HUES64 (cell line): ENCODE results near the gene HOXA7.

Experiments used
- H3K27ac ChIP-seq: 2 replicates; pipeline ENCODE4 v1.7.0; 2013; ENCODE audit warnings: low read depth, low read length, inconsistent platforms
- H3K27me3 ChIP-seq: 2 replicates; pipeline ENCODE4 v1.6.1; 2013; ENCODE audit warnings: mild to moderate bottlenecking, low read length; ENCODE audit not compliant: insufficient read depth
- H3K36me3 ChIP-seq: 2 replicates; pipeline ENCODE4 v1.6.1; 2013; ENCODE audit warnings: mild to moderate bottlenecking, low read length; ENCODE audit not compliant: insufficient read depth
- H3K4me1 ChIP-seq: 2 replicates; pipeline ENCODE4 v1.6.1; 2013; ENCODE audit warnings: mild to moderate bottlenecking, low read length, moderate library complexity; ENCODE audit not compliant: insufficient read depth
- H3K4me3 ChIP-seq: 2 replicates; pipeline ENCODE4 v1.5.1; 2013; ENCODE audit warnings: mild to moderate bottlenecking, low read length, moderate library complexity
- H3K9ac ChIP-seq: 2 replicates; pipeline ENCODE4 v1.6.1; 2013; ENCODE audit warnings: mild to moderate bottlenecking, low read depth, low read length
- H3K9me3 ChIP-seq: 2 replicates; pipeline ENCODE4 v1.6.1; 2013; ENCODE audit warnings: low read depth, low read length; ENCODE audit not compliant: insufficient read depth
- WGBS: fragments of 150-250, 120-280 bp; methylation state at CpG from one replicate; pipeline ENCODE4 v1.1.7; 2013; ENCODE audit warnings: missing lambda C conversion rate; 5-methylcytosine and 5-hydroxymethylcytosine counted together

Gene HOXA7

DNA sequence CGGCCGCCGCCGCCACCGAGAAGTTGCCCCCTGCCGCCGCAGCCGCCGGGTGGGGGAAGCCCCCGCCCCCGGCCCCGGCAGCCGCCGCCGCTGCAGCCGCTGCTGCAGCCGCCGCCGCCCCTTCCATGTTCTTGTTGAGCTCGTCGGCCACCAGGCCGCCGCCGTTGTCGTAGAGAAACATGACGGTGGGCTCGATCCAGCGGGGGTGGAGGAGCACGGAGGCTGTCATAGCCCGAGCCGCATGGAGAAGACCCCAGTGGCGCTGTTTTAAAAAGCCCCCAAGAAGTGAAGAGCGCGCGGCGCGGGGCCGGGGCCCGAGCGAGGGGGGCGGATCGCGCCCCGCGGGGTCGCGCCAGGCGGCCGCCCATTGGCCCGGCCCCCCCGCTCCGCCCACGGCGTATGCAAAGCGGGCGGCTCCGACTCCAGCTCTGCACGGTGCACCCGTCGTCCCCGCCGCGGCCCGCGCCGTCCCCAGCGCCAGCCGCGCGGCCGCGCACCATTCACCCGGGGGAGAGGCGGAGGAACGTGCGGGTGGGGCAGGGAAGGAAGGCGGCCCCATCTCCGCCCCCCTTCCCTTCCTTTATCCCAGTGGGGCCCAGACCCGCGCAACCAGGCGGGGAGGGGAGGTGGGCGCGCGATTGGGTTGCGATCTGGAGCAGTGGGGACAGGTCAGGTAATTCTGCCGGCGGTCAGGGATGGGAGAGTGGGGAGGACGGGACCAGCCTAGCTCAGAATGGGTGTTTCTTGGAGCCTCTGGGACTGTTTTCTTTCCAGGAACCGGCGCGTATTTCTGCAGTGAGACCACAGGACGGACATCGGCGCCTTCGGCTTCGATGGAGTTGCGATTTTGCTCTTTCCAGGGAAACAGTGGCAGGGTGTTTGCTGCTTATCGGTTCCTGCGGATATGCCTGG is 43.6 kb upstream of the HOXA7 start, which contains the start of gene HOXA13:
TSS of gene HOXA13 (minus strand) at position 243 of the 912 bp plus-strand sequence. CDS start at position 229, 14 bp downstream.
- Histone ChIP-seq H3K27ac (no peak within 1 kb of the TSS), H3K4me1 (no peaks in the 10 kb centered on the region), H3K36me3 (no peaks in the 10 kb centered on the region), H3K9ac (no peak within 1 kb of the TSS), H3K9me3 (no peaks in the 10 kb centered on the region), H3K27me3 (peaks cover 100% of the 10 kb centered on the region), H3K4me3 (peak within 1 kb of the TSS; percentile 29; the same call in 1 of the 2 replicates)
- WGBS: 1% methylated on average over 94 of the region's 99 CpGs

DNA sequence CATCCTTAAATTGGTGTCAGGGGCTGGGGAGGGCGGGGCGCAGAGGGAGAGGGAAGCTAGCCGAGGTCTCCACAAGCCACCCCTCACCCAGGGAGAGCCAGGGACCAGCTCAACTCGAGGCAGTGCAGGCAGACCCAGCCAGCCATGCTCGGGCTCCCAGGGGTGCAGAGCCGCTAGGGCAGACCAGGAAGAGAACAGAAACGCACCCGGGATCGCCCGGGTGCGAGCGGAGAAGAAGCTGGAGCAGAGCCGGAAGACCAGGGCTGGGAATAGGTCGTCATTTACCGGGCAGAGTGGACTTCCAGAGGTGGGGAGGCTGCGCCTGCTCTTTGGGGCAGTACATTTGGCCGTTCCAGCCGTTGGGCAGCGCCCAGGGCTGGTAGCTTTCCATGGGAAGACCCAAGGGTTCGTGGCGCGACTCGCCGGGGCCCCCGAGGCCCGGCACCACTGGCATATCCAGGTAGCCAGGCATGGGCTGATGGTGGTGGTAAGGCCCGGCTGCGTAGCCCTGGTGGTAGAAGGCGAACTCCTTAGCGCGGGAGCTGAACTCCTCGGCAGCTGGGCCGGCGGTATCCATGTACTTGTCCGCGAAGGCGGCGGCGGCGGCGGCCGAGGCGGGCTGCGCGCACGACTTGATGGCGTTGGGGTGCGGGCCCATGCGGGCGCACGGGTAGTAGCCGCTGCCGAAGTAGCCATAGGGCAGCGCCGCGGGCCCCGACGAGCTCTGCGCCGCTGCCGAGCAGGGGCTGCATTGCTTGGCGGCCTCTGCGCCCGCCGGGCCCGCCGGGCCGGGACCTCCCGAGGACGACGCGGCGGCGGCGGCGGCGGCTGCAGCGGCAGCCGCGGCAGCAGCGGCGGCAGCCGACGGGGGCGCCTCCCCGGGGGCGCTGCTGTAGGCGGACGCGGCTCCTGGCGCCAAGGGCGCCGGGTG is 42.7 kb upstream of the HOXA7 start:
- H3K27me3 ChIP-seq: peaks cover 100% of the 10 kb centered on the region
- no peaks in the 10 kb centered on the region for H3K36me3 ChIP-seq
- no peaks in the 10 kb centered on the region for H3K9me3 ChIP-seq
- no peak overlapping the region for H3K4me3 ChIP-seq
- H3K27ac ChIP-seq: no peak overlapping the region
- no peak overlapping the region for H3K9ac ChIP-seq
- WGBS: 2% methylated on average over 93 of the region's 93 CpGs
- H3K4me1 ChIP-seq: no peaks in the 10 kb centered on the region

DNA sequence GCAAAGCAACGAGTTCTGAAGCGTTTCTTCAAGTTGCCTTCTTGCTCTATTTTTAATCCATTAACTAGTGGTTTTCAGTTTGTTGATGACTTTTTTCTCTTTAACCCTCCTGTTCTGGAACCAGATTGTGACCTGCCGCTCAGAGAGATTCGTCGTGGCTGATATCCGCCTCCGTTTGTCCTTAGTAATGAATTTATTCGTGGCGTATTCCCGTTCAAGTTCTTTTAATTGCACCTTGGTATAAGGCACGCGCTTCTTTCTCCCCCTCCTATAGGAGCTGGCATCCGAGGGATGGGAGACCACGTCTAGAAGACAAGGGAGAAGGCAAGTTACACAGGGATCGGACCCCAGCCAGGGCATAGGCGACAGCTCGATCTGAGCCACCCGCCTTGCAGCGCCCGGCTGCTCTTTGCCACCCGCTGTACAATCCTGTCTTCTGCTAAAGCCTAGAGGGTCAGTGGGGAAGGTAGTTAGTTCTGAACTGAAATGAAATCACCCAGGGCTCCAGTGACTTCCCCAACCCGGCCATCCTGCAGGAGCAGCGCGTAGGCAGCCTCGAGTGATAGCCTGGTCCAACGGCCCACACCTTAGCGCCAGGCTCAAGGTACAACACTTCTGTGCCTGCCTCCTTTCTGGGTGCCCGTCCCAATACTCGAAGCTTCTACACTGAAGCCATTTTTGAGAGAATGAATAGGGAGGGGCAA is 41.8 kb upstream of the HOXA7 start:
- Histone ChIP-seq H3K36me3 (no peaks in the 10 kb centered on the region), H3K27me3 (peaks cover 100% of the 10 kb centered on the region), H3K4me3 (no peak overlapping the region), H3K27ac (no peak overlapping the region), H3K9ac (no peak overlapping the region), H3K4me1 (no peaks in the 10 kb centered on the region), H3K9me3 (no peaks in the 10 kb centered on the region)
- WGBS: 7% methylated on average over 29 of the region's 29 CpGs

DNA sequence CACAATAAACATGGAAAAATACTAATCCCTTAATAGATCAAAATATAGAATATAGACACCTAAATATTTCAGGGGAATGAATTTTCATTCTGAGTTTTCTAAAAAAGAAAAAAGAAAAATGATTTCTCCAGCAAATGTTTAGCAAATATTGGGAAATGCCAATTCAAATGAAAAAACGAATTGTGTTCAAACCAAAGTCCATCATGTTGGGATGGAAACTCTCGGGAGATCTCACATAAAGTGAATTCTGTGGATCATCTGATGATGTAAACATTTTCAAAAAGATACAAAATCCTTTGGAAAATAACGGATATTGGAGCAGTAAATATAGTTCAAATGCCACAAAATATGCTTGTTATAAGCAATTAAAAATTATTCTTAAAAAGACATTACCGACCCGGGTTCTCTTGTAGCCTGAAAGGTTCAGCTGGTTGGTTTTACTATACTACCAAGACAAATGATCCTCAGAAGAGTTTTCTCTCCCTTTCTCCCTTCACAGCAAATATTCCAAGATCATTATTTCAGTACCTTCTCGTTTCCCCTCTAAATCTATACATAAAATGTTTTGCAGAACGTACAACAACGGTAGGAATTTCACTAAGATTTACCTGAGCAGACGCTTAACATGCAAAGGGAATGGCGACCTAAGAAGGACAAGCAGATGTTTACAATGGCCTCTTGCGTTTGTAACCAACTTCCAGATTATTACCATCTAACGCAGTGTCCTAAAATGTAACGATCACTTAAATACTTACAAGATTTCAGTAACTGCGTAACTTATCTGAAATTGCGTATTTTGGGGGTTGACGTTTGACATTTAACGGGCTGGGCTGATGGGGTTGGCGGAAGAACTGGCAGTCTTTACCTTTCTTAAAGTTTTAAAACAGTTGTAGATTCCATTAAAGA is 40.9 kb upstream of the HOXA7 start:
- 22% methylated on average over 17 of the region's 18 CpGs for WGBS
- no peak overlapping the region for H3K27ac ChIP-seq
- no peak overlapping the region for H3K4me3 ChIP-seq

DNA sequence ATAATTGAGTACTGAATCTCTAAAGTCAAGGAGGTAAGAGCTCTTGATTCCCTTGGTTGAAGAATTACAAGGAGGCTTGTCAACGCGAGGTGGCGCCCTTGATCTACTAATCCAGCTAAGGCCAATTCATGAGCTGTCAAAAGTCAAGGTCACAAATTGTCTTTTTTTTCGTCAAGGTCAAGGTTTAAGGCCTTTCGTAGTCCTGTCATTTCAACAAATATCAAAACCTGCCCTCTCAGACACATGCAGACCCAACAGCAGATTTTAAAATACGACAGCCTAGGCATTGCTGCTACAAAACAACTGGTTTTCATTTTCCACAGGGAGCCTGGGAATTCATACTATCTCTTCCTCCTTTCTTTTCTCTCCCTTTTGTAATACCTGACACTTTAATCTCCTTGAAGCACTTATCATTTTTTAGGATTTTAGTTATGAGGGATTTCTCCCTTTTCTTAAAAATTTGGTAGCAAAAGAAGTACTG is 39.9 kb upstream of the HOXA7 start:
- Histone ChIP-seq H3K9me3 (no peaks in the 10 kb centered on the region), H3K4me3 (no peak overlapping the region), H3K4me1 (no peaks in the 10 kb centered on the region), H3K27ac (no peak overlapping the region), H3K36me3 (no peaks in the 10 kb centered on the region), H3K27me3 (peaks cover 100% of the 10 kb centered on the region), H3K9ac (no peak overlapping the region)
- WGBS: 2% methylated on average over 6 of the region's 6 CpGs

More for the DNA sequence above, 40.9 kb upstream of the HOXA7 start:
- Histone ChIP-seq H3K36me3 (no peaks in the 10 kb centered on the region), H3K4me1 (no peaks in the 10 kb centered on the region), H3K9ac (no peak overlapping the region), H3K9me3 (no peaks in the 10 kb centered on the region), H3K27me3 (peaks cover 100% of the 10 kb centered on the region)

DNA sequence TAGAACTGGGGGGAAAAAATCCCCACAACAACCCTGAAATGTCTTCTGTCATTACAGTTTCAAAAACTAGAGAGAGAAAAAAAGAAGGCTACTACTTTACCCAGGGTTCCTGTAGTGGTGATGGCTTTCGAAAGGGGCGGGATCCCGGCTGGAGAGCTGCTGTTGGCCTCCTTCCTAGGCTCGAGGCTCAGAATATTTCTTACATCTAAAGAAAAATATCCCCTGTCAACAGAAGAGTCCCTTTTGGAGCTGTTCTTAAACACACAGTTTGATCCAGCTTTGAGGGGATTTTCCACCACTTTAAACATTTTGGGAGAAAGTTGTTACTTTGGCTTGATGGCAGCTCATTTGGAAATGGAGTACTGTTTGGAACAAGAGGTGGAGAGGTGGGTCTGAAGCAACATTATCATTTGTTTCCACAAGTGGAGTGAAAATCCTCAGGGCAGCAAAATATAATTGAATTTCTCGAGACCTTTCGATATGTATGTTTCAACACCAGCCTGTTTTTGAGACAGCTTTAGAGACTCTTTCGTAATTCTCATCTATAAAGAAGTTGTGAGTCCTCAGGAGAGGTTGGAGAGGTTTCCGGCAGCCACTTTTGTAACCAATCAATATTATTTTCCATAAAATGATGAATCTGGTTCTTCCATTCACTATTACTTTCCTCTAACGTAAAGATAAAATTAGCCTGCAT is 38.4 kb upstream of the HOXA7 start:
- H3K4me3 ChIP-seq: no peak overlapping the region
- H3K9me3 ChIP-seq: no peaks in the 10 kb centered on the region
- no peaks in the 10 kb centered on the region for H3K36me3 ChIP-seq
- H3K4me1 ChIP-seq: no peaks in the 10 kb centered on the region
- H3K27me3 ChIP-seq: peaks cover 100% of the 10 kb centered on the region
- no peak overlapping the region for H3K9ac ChIP-seq
- no peak overlapping the region for H3K27ac ChIP-seq
- WGBS: 48% methylated on average over 9 of the region's 9 CpGs

DNA sequence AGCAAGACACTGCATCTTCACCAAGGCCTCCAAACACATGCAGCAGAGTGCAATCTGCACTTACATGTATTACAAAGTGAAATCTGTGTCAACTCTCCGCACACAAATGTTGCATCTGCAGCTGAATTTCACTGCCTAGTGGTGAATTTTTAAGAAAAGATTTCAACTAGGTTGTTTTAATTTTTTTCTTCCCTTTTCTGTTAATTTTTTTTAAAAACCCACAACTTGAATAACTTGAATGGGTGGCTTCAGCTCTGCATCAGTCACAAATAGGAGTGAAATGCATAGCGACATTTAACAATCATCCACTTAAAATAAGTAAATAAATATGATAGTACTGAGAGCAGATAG is 37.5 kb upstream of the HOXA7 start:
- no peak overlapping the region for H3K4me3 ChIP-seq
- H3K9me3 ChIP-seq: no peaks in the 10 kb centered on the region
- H3K9ac ChIP-seq: no peak overlapping the region
- peaks cover 100% of the 10 kb centered on the region for H3K27me3 ChIP-seq
- 0% methylated on average over 1 of the region's 2 CpGs for WGBS
- H3K27ac ChIP-seq: no peak overlapping the region
- H3K36me3 ChIP-seq: no peaks in the 10 kb centered on the region
- no peaks in the 10 kb centered on the region; the same call in 1 of the 2 replicates for H3K4me1 ChIP-seq

DNA sequence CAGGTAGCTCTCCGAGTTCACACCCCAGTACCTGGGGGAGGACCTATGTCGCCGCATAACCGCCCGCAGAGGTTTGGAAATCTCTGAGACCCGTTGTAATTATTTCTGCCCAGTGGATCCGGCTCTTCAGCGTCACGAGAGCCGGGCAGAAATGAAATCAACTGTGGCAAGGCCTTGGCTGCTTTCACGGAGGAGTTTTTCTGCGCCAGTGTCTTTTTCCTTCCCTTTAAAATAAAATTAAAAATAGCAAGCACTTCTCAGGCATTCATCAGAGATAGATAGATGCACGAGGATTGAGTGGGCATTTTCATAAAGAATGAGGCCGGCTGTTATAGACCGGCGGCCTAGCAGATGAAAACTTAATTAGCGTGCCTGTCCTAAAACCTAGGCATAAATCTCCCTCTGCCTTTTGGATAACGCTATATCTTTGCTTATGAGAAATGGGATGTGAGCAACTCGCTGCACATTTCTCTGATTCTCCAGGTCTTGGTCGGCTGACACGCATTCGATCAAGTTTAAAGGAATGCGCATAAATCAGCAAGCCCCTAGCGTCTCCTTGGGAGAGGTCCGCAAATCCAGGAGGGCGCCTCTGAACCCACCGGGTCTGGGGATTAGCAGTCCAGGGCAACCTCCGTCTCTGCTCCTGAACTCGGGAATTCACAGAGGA is 37.0 kb upstream of the HOXA7 start:
- 6% methylated on average over 29 of the region's 29 CpGs for WGBS
- H3K9ac ChIP-seq: no peak overlapping the region
- no peak overlapping the region for H3K4me3 ChIP-seq
- no peaks in the 10 kb centered on the region; the same call in 1 of the 2 replicates for H3K4me1 ChIP-seq
- H3K27ac ChIP-seq: no peak overlapping the region
- H3K9me3 ChIP-seq: no peaks in the 10 kb centered on the region
- H3K36me3 ChIP-seq: no peaks in the 10 kb centered on the region
- H3K27me3 ChIP-seq: peaks cover 100% of the 10 kb centered on the region

DNA sequence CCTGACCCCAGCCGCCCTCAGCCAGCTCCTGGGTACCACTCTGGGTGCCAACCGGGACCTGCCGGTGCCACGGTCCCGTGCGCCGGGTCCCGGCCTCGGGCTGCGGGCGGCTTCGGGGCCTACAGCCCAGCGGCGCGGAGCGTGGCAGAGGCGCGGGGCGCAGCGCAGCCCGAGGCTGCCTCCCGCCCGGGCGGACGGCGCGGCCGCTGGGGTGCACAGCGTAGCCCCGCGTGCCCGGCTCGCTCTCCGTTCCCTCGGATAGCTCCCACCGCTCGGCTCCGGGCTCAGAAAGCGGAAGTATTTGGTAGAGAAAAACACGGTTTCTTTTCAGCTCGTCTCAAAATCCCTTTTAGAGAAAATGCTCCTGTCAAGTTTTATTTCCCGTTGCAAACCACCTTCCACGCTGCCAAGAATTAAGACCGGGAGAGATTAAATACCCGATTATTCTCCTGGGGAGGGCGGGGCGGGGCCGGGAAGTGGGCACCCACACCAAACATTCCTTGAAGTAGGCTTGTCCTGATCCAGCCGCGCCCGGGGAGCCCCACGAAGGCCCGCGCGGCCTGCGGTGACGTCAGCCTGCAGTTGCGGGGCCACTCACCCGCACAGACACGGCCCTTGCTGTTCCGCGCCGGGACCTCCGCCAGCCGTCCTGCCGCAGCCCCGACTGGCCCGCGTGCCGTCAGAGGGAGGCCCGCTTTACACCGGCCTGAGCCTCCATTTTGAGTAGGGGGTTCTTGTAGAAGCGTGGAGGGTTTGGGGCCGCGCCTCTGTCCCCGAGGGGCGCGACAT is 36.3 kb upstream of the HOXA7 start:
- Histone ChIP-seq H3K36me3 (no peaks in the 10 kb centered on the region), H3K4me3 (no peak overlapping the region), H3K9ac (no peak overlapping the region), H3K27ac (no peak overlapping the region), H3K9me3 (no peaks in the 10 kb centered on the region), H3K27me3 (peaks cover 100% of the 10 kb centered on the region), H3K4me1 (peaks cover under 1% of the 10 kb centered on the region; the same call in 1 of the 2 replicates)
- 3% methylated on average over 78 of the region's 78 CpGs for whole genome bisulfite sequencing
